SH-SY5Y (cell line): ENCODE measurements around the gene GNG13.

Source experiments
- GATA2 ChIP-seq: IDR thresholded peaks from 2 replicates; pipeline ENCODE4 v1.6.1; 2011; ENCODE audit warnings: mild to moderate bottlenecking, low read depth, low read length
- GATA3 ChIP-seq: IDR thresholded peaks from 2 replicates; pipeline ENCODE4 v1.6.1; 2011; ENCODE audit warnings: low read depth, mild to moderate bottlenecking, low read length, moderate library complexity

DNA sequence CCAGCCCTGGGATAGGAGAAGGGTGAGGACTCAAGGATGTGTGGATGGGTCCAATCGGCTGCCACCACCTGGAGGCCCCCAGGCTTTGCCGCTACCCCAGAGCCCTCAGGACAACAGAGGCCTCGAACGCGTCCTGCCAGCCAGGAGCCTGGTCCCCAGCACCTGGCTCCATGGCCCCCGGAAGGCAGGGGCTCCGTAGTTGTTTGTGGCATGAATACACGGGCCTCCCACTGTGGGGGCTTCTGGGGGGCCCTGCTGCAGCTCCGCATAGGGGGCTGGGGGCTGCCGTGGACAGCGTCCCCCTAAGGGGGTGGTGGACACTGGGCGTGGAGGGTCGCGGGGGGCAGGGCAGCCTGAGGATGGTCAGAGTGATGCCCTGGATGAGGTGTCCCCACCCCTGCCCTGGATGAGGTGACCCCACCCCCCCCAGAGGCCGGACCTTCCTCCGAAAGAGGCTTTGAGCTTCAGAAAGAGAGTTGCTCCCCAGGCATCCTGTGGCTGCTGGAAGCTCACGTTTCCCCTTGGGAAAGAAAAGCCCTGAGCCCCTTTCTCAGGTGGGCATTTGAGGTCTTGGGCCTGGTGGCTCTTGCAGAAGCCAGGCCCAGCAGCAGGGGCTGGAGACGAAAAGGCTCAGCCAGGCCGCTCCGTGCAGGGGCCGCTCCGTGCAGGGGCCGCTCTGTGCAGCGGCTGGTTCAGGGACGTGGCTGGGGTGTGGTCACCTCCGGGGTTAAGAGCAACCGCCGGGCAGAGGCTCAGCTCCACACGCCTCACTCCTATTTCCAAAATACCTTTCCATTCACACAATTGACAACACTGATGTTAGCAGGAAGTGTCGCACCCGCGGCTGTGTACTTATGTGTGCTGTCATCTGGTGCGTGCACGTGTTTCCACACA lies 40.3 kb upstream of the GNG13 start:
- TF ChIP-seq GATA2 (no peak), GATA3 (no peak)
